ENCODE data around the gene GBGT1. TPM values are rescaled to one million over a fixed set of nuclear protein-coding genes. Genes with fewer than 3 reads are reported as not detected.

The GBGT1 gene
- total and polyA plus RNA-seq, 7 donors, result 1.6 to 4.4 (median 2.9) TPM

GRCh38 chr9:133103183-133103986 is 60.3 kb downstream of the GBGT1 start:
- 32 to 39% (median 37%) methylated on average over 14 of the region's 14 CpGs for WGBS, 3 donors
- DNase-seq (peak; percentile 76 to 88), ATAC-seq (peak; percentile 79 to 90 (median 83))
- no peaks in the 10 kb centered on the region for H3K27me3 ChIP-seq (ENCODE audit: insufficient read depth in 3 of 3, low read length in 2 of 3)
- intact Hi-C loops (cut with DNase I), result loop anchor here (1.0 kb wide), 2 partner anchors 43 to 44 kb away; no protein-coding TSS in a partner anchor
- H3K27ac ChIP-seq, result no peak overlapping the region
- no peak overlapping the region for H3K4me3 ChIP-seq
- H3K9me3 ChIP-seq, result no peaks in the 10 kb centered on the region
- no peaks in the 10 kb centered on the region for H3K4me1 ChIP-seq
- peak; percentile 99 for TF ChIP-seq CTCF (IDR thresholded peaks at IDR 0.05)
- peaks cover 0 to 98% of the 10 kb centered on the region in 2 donors for H3K36me3 ChIP-seq (ENCODE audit: insufficient read depth in 1 of 2, low read depth in 1 of 2)

Other genes starting within 250 kb of the GBGT1 start
- gene TSC1, start 219.3 kb downstream of the GBGT1 start, total RNA-seq, result 10 to 100 TPM; 20.8 to 38.4 (median 30.0) TPM
- gene TSC1, start 219.3 kb downstream of the GBGT1 start, polyA plus RNA-seq, result 10 to 100 TPM; 13.1 to 33.7 (median 13.3) TPM
- gene GFI1B, start 185.2 kb downstream of the GBGT1 start, total RNA-seq, result not detected
- gene GFI1B, start 185.2 kb downstream of the GBGT1 start, polyA plus RNA-seq, result under 1 TPM; 0.07 to 0.14 (median 0.12) TPM
- 10 to 100 TPM; 34.6 to 45.8 (median 42.2) TPM for gene GTF3C5, start 132.9 kb downstream of the GBGT1 start, total RNA-seq
- 10 to 100 TPM; 42.7 to 70.8 (median 50.4) TPM for gene GTF3C5, start 132.9 kb downstream of the GBGT1 start, polyA plus RNA-seq
- 1 to 10 TPM in 1 of 4 donors, under 1 TPM in 3; 0.34 to 2.0 (median 0.63) TPM for gene CEL, start 101.9 kb downstream of the GBGT1 start, total RNA-seq
- under 1 TPM; 0.10 to 0.61 (median 0.21) TPM for gene CEL, start 101.9 kb downstream of the GBGT1 start, polyA plus RNA-seq
- gene RALGDS, start 42.7 kb downstream of the GBGT1 start, total RNA-seq, result 10 to 100 TPM; 13.3 to 64.6 (median 21.4) TPM
- 10 to 100 TPM; 12.3 to 21.1 (median 17.2) TPM for gene RALGDS, start 42.7 kb downstream of the GBGT1 start, polyA plus RNA-seq
- gene OBP2B, start 45.3 kb upstream of the GBGT1 start, total RNA-seq, result not detected
- gene OBP2B, start 45.3 kb upstream of the GBGT1 start, polyA plus RNA-seq, result not detected
- gene ABO, start 111.3 kb upstream of the GBGT1 start, total RNA-seq, result under 1 TPM; 0.37 to 0.86 (median 0.72) TPM
- gene ABO, start 111.3 kb upstream of the GBGT1 start, polyA plus RNA-seq, result under 1 TPM; 0.03 to 0.51 (median 0.14) TPM
- 10 to 100 TPM; 11.4 to 27.3 (median 16.0) TPM for gene SURF6, start 172.3 kb upstream of the GBGT1 start, total RNA-seq
- 10 to 100 TPM; 27.7 to 43.0 (median 36.3) TPM for gene SURF6, start 172.3 kb upstream of the GBGT1 start, polyA plus RNA-seq
- gene MED22, start 184.2 kb upstream of the GBGT1 start, total RNA-seq, result 10 to 100 TPM in 2 of 4 donors, 1 to 10 TPM in 2; 7.5 to 14.4 (median 10.6) TPM
- 10 to 100 TPM; 14.5 to 43.5 (median 23.4) TPM for gene MED22, start 184.2 kb upstream of the GBGT1 start, polyA plus RNA-seq
- gene RPL7A, start 184.3 kb upstream of the GBGT1 start, total RNA-seq, result 1,000 to 10,000 TPM; 1,013 to 1,526 (median 1,062) TPM
- gene RPL7A, start 184.3 kb upstream of the GBGT1 start, polyA plus RNA-seq, result 1,000 to 10,000 TPM; 1,923 to 3,403 (median 2,177) TPM
- gene SURF1, start 192.6 kb upstream of the GBGT1 start, total RNA-seq, result 10 to 100 TPM; 27.7 to 54.9 (median 45.5) TPM
- 100 to 1,000 TPM in 1 of 3 donors, 10 to 100 TPM in 2; 63.1 to 127 (median 77.0) TPM for gene SURF1, start 192.6 kb upstream of the GBGT1 start, polyA plus RNA-seq
- 10 to 100 TPM; 10.9 to 13.8 (median 13.3) TPM for gene SURF2, start 192.6 kb upstream of the GBGT1 start, total RNA-seq
- 10 to 100 TPM; 19.7 to 50.6 (median 38.7) TPM for gene SURF2, start 192.6 kb upstream of the GBGT1 start, polyA plus RNA-seq
- gene SURF4, start 212.1 kb upstream of the GBGT1 start, total RNA-seq, result 10 to 100 TPM; 45.6 to 69.4 (median 66.8) TPM
- 100 to 1,000 TPM in 1 of 3 donors, 10 to 100 TPM in 2; 47.9 to 120 (median 88.0) TPM for gene SURF4, start 212.1 kb upstream of the GBGT1 start, polyA plus RNA-seq
- under 1 TPM; 0.28 to 0.69 (median 0.46) TPM for gene STKLD1, start 212.5 kb upstream of the GBGT1 start, total RNA-seq
- gene STKLD1, start 212.5 kb upstream of the GBGT1 start, polyA plus RNA-seq, result under 1 TPM; 0.07 to 0.69 (median 0.46) TPM

All from psoas muscle (tissue), 8 donors.